ENCODE results near the gene HNRNPA2B1. TPM values are rescaled to one million over a fixed set of nuclear protein-coding genes. Genes with fewer than 3 reads are reported as not detected.

The HNRNPA2B1 gene
- polyA plus RNA-seq, 1 of the 3 experiments (the other 2 are of a cell fraction), result 483 TPM

DNA sequence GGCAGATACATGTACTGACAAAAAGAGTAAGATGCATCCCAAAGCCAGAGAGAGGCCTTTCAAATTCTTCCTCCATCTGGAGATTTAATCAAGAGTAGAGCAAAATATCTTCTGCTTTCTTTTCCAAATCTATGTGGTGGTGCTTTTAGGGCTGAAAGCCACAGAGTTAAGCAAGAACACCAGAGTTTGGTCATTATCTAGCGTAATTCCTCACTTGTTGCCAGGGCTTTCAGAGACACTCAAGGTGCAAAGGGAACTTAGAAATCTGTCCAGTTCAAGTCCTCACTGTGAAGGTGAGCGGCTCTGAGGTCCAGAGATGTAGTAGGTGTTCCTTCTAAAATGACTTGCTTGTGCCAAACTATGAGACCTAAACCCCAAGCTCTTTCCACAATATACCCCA is 59.5 kb downstream of the HNRNPA2B1 start:
- H3K79me2 ChIP-seq (ENCODE audit: insufficient read depth), result no peaks in the 10 kb centered on the region
- no peak overlapping the region for H3K9ac ChIP-seq
- no peaks in the 10 kb centered on the region for H3K9me2 ChIP-seq
- no peaks in the 10 kb centered on the region; a peak in 1 of 4 replicates for H3K4me1 ChIP-seq (ENCODE audit: control insufficient read depth in 1 of 2, insufficient read depth in 2 of 2, low read depth in 1 of 2, low read length in 1 of 2)
- POLR2A ChIA-PET, result no interaction called here
- H3K4me3 ChIP-seq (ENCODE audit: low read depth in 2 of 2, low read length in 1 of 2), result no peak overlapping the region
- 73% methylated on average over 2 of the region's 2 CpGs for WGBS (ENCODE audit: low lambda C conversion rate)
- TF ChIP-seq EZH2phosphoT487 (IDR thresholded peaks at IDR 0.05; ENCODE audit: borderline replicate concordance, low read depth), result no peak
- no peak for TF ChIP-seq EP300 (IDR thresholded peaks at IDR 0.05; ENCODE audit: borderline replicate concordance in 1 of 2, low read depth in 1 of 2, low read length in 1 of 2)
- TF ChIP-seq, protein P1, sequence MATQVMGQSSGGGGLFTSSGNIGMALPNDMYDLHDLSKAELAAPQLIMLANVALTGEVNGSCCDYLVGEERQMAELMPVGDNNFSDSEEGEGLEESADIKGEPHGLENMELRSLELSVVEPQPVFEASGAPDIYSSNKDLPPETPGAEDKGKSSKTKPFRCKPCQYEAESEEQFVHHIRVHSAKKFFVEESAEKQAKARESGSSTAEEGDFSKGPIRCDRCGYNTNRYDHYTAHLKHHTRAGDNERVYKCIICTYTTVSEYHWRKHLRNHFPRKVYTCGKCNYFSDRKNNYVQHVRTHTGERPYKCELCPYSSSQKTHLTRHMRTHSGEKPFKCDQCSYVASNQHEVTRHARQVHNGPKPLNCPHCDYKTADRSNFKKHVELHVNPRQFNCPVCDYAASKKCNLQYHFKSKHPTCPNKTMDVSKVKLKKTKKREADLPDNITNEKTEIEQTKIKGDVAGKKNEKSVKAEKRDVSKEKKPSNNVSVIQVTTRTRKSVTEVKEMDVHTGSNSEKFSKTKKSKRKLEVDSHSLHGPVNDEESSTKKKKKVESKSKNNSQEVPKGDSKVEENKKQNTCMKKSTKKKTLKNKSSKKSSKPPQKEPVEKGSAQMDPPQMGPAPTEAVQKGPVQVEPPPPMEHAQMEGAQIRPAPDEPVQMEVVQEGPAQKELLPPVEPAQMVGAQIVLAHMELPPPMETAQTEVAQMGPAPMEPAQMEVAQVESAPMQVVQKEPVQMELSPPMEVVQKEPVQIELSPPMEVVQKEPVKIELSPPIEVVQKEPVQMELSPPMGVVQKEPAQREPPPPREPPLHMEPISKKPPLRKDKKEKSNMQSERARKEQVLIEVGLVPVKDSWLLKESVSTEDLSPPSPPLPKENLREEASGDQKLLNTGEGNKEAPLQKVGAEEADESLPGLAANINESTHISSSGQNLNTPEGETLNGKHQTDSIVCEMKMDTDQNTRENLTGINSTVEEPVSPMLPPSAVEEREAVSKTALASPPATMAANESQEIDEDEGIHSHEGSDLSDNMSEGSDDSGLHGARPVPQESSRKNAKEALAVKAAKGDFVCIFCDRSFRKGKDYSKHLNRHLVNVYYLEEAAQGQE (IDR thresholded peaks at IDR 0.05; ENCODE audit: low read depth, low read length), result no peak
- TF ChIP-seq, protein P2, sequence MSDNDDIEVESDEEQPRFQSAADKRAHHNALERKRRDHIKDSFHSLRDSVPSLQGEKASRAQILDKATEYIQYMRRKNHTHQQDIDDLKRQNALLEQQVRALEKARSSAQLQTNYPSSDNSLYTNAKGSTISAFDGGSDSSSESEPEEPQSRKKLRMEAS (IDR thresholded peaks at IDR 0.05; ENCODE audit: low read depth), result no peak
- TF ChIP-seq, protein P3, sequence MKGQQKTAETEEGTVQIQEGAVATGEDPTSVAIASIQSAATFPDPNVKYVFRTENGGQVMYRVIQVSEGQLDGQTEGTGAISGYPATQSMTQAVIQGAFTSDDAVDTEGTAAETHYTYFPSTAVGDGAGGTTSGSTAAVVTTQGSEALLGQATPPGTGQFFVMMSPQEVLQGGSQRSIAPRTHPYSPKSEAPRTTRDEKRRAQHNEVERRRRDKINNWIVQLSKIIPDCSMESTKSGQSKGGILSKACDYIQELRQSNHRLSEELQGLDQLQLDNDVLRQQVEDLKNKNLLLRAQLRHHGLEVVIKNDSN (IDR thresholded peaks at IDR 0.05; ENCODE audit: borderline replicate concordance, low read depth), result no peak
- TF ChIP-seq GABPA (IDR thresholded peaks at IDR 0.05; ENCODE audit: low read depth), result no peak
- no peak for TF ChIP-seq ELF1 (IDR thresholded peaks at IDR 0.05)
- TF ChIP-seq SIN3A (IDR thresholded peaks at IDR 0.05; ENCODE audit: borderline replicate concordance, low read depth, low read length), result no peak
- TF ChIP-seq RCOR1 (IDR thresholded peaks at IDR 0.05; ENCODE audit: low read length), result no peak
- no peak for DNase-seq
- no peaks in the 10 kb centered on the region for H3K9me3 ChIP-seq
- no peaks in the 10 kb centered on the region for H4K20me1 ChIP-seq (ENCODE audit: insufficient read depth)
- H3F3A ChIP-seq (replicated peaks; ENCODE audit: insufficient read depth), result no peaks in the 10 kb centered on the region
- CTCF ChIA-PET, result interaction anchor here (1.0 to 1.3 kb wide), 4 partner anchors 12 to 224 kb away, joined by 3 to 4 read pairs (median 4); no protein-coding TSS in a partner anchor
- H3K27me3 ChIP-seq (ENCODE audit: insufficient read depth), result 0 out of 2 replicates have a peak, but pooled peaks cover 4% of the 10 kb centered on the region
- no peak overlapping the region for H2AFZ ChIP-seq (ENCODE audit: low read depth)
- no peak overlapping the region for H3K27ac ChIP-seq (ENCODE audit: low read depth in 2 of 2, low read length in 1 of 2)
- H3K4me2 ChIP-seq, result no peak overlapping the region
- no peaks in the 10 kb centered on the region for H3K36me3 ChIP-seq (replicated peaks in 1 of 2; ENCODE audit: control insufficient read depth in 1 of 2, insufficient read depth in 2 of 2, low read length in 1 of 2)

DNA sequence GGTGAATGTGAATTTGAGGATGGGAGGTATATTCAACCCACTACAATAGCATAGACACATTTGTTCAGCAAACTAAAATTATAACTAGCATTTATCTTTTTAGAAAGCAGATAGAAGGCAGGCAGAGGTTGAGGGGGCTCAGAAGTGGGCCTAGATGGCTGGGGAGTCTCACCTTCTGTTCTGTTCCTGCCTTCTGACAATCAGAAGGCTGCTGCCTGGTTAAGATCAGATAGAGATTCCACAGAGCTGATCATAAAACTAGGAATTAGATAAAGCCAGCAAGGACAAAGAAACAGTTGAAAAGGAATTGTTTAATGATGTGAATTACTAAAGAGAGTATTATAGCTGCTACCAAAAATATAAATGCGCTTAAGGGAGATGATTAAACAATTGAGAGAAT is 60.2 kb downstream of the HNRNPA2B1 start:
- ChIA-PET CTCF (interaction anchor here (0.6 to 1.3 kb wide), 5 partner anchors 11 to 360 kb away, joined by 3 to 4 read pairs (median 3); no protein-coding TSS in a partner anchor), POLR2A (no interaction called here)
- Histone ChIP-seq H4K20me1 (ENCODE audit: insufficient read depth) (no peaks in the 10 kb centered on the region), H3K9ac (no peak overlapping the region), H3K4me3 (ENCODE audit: low read depth in 2 of 2, low read length in 1 of 2) (no peak overlapping the region), H3K27me3 (ENCODE audit: insufficient read depth) (0 out of 2 replicates have a peak, but pooled peaks cover 4% of the 10 kb centered on the region), H3K4me2 (no peak overlapping the region), H3K27ac (ENCODE audit: low read depth in 2 of 2, low read length in 1 of 2) (no peak overlapping the region), H3K9me2 (no peaks in the 10 kb centered on the region), H3K4me1 (ENCODE audit: control insufficient read depth in 1 of 2, insufficient read depth in 2 of 2, low read depth in 1 of 2, low read length in 1 of 2) (no peaks in the 10 kb centered on the region; a peak in 1 of 4 replicates), H3K9me3 (no peaks in the 10 kb centered on the region), H2AFZ (ENCODE audit: low read depth) (no peak overlapping the region), H3K36me3 (replicated peaks in 1 of 2; ENCODE audit: control insufficient read depth in 1 of 2, insufficient read depth in 2 of 2, low read length in 1 of 2) (no peaks in the 10 kb centered on the region), H3F3A (replicated peaks; ENCODE audit: insufficient read depth) (no peaks in the 10 kb centered on the region), H3K79me2 (ENCODE audit: insufficient read depth) (no peaks in the 10 kb centered on the region)
- DNase-seq, result peak; percentile 46
- TF ChIP-seq TAF1 (IDR thresholded peaks at IDR 0.05; ENCODE audit: borderline replicate concordance, low read depth, low read length) (no peak), JUND (IDR thresholded peaks at IDR 0.05) (no peak), FOSL2 (IDR thresholded peaks at IDR 0.05; ENCODE audit: borderline replicate concordance, low read depth) (no peak), FOXM1 (IDR thresholded peaks at IDR 0.05; ENCODE audit: low read depth) (no peak), EP300 (IDR thresholded peaks at IDR 0.05; ENCODE audit: borderline replicate concordance in 1 of 2, low read depth in 1 of 2, low read length in 1 of 2) (0 out of 4 replicates have a peak, but pooled peaks of 1 of the 2 experiments have one; percentile 33), YY1 (IDR thresholded peaks at IDR 0.05; ENCODE audit: low read depth) (no peak), GATA2 (CRISPR knock-in tag; IDR thresholded peaks at IDR 0.05) (peak; percentile 84), FOXJ3 (CRISPR knock-in tag; IDR thresholded peaks at IDR 0.05) (no peak), RFX5 (IDR thresholded peaks at IDR 0.05; ENCODE audit: low read length) (no peak), TCF12 (IDR thresholded peaks at IDR 0.05) (no peak), SMC3 (IDR thresholded peaks at IDR 0.05; ENCODE audit: low read depth, low read length) (no peak)
- WGBS (ENCODE audit: low lambda C conversion rate), result 87% methylated on average over 1 of the region's 1 CpG
